OCI-LY1 (cell line): Measurements from ENCODE around the gene ARHGEF11.

ENCODE experiments used
- CTCF ChIP-seq: fragments of 200-600 bp; sonication (generic), shearing (Covaris generic); IDR thresholded peaks from 2 replicates; pipeline ENCODE4 v1.5.1; 2017; ENCODE audit warnings: mild to moderate bottlenecking, antibody characterized with exemption, low read length, moderate library complexity, mixed read lengths
- EZH2 ChIP-seq: fragments of 200-600 bp; sonication (generic), shearing (Covaris generic); IDR thresholded peaks from 2 replicates; pipeline ENCODE4 v1.8.0; 2017; ENCODE audit warnings: borderline replicate concordance, mixed run types, mild to moderate bottlenecking, antibody characterized with exemption, low read length, moderate library complexity, mixed read lengths

- TF ChIP-seq EZH2 (no peak), CTCF (peak; percentile 77)
Measured at GRCh38 chr1:156892190-156893047, 153.1 kb downstream of the ARHGEF11 start.
